SK-N-SH (cell line): ENCODE results near the gene ZNF426. TPM values are rescaled to one million over a fixed set of nuclear protein-coding genes. Genes with fewer than 3 reads are reported as not detected.
A peak's percentile ranks its signal among the peaks of the same experiment; 100 is the strongest.

Experiments used
- CTCF ChIA-PET: fragments of 300-600, 350-600 bp; formaldehyde crosslinking; extraction: SDS; loops from one replicate; lab custom pipeline; 2021; lab: Yijun Ruan, JAX
- POLR2A ChIA-PET: fragments of 350-600 bp; sonication (Branson Sonifier 250); formaldehyde crosslinking; extraction: SDS; loops from one replicate; lab custom pipeline; 2020; ENCODE audit warnings: antibody characterized with exemption, inconsistent platforms; lab: Yijun Ruan, JAX
- DNase-seq: peaks from one replicate; pipeline ENCODE4 v3.0.0; 2012
- H2AFZ ChIP-seq: fragments of 200-600 bp; sonication (generic); 2 replicates; pipeline ENCODE4 v1.8.1; 2016; ENCODE audit warnings: antibody characterized with exemption, mild to moderate bottlenecking, low read depth
- H3F3A ChIP-seq: fragments of 200-600 bp; sonication (generic); replicated peaks from 2 replicates; pipeline ENCODE3; 2016; ENCODE audit warnings: antibody characterized with exemption, mild to moderate bottlenecking; ENCODE audit not compliant: insufficient read depth
- H3K27ac ChIP-seq, 2 experiments: fragments of 200-500 bp in 1 of 2; fragments of 200-600 bp in 1 of 2; sonication (Bioruptor generic) in 1 of 2; sonication (generic), shearing (Covaris generic) in 1 of 2; 2 replicates each; pipeline versions ENCODE4 v1.5.1 to v1.6.1; 2014 to 2016; ENCODE audit warnings: low read depth in 2 of 2, inconsistent platforms in 1 of 2, low read length in 1 of 2, mild to moderate bottlenecking in 1 of 2, mixed read lengths in 1 of 2
- H3K27me3 ChIP-seq: fragments of 200-600 bp; sonication (generic), shearing (Covaris generic); 2 replicates; pipeline ENCODE4 v1.6.1; 2016; ENCODE audit warnings: mixed run types; ENCODE audit not compliant: insufficient read depth
- H3K36me3 ChIP-seq, 2 experiments: fragments of 200-500 bp in 1 of 2; fragments of 200-600 bp in 1 of 2; sonication (Bioruptor generic) in 1 of 2; sonication (generic) in 1 of 2; replicated peaks in 1 of 2; 2 replicates each; pipeline versions ENCODE3 to v1.5.1; 2014 to 2016; ENCODE audit warnings: low read length in 1 of 2, mild to moderate bottlenecking in 1 of 2; ENCODE audit not compliant: insufficient read depth in 2 of 2, control insufficient read depth in 1 of 2
- H3K4me1 ChIP-seq, 2 experiments: fragments of 200-500 bp in 1 of 2; fragments of 200-600 bp in 1 of 2; sonication (Bioruptor generic) in 1 of 2; sonication (generic), shearing (Covaris generic) in 1 of 2; 2 replicates each; pipeline versions ENCODE4 v1.5.1 to v1.6.1; 2014 to 2016; ENCODE audit warnings: low read depth in 1 of 2, low read length in 1 of 2, mixed run types in 1 of 2; ENCODE audit not compliant: insufficient read depth in 2 of 2, control insufficient read depth in 1 of 2
- H3K4me2 ChIP-seq: fragments of 200-600 bp; sonication (generic), shearing (Covaris generic); 2 replicates; pipeline ENCODE4 v1.6.1; 2017; ENCODE audit warnings: mixed run types
- H3K4me3 ChIP-seq, 2 experiments: fragments of 200-500 bp in 1 of 2; fragments of 200-600 bp in 1 of 2; sonication (Bioruptor generic) in 1 of 2; sonication (generic), shearing (Covaris generic) in 1 of 2; 2 replicates each; pipeline versions ENCODE4 v1.5.1 to v1.8.1; 2014 to 2016; ENCODE audit warnings: low read depth in 2 of 2, inconsistent platforms in 1 of 2, low read length in 1 of 2, mild to moderate bottlenecking in 1 of 2, mixed read lengths in 1 of 2, moderate library complexity in 1 of 2
- H3K79me2 ChIP-seq: fragments of 200-600 bp; sonication (generic); 2 replicates; pipeline ENCODE4 v1.8.1; 2017; ENCODE audit warnings: mild to moderate bottlenecking; ENCODE audit not compliant: insufficient read depth
- H3K9ac ChIP-seq: fragments of 200-600 bp; sonication (generic); 2 replicates; pipeline ENCODE4 v1.6.1; 2017; ENCODE audit warnings: mixed run types
- H3K9me2 ChIP-seq: fragments of 200-600 bp; sonication (generic); 2 replicates; pipeline ENCODE4 v1.6.1; 2017; ENCODE audit warnings: mixed run types
- H3K9me3 ChIP-seq: fragments of 200-600 bp; sonication (generic); 2 replicates; pipeline ENCODE4 v1.6.1; 2017; ENCODE audit warnings: mixed run types, mild to moderate bottlenecking, moderate library complexity
- H4K20me1 ChIP-seq: fragments of 200-600 bp; sonication (generic); 2 replicates; pipeline ENCODE4 v1.6.1; 2017; ENCODE audit warnings: mild to moderate bottlenecking, mixed run types; ENCODE audit not compliant: insufficient read depth
- EZH2phosphoT487 ChIP-seq: fragments of 200-600 bp; sonication (generic); IDR thresholded peaks from 2 replicates; pipeline ENCODE4 v1.6.1; 2017; ENCODE audit warnings: low read depth, mixed run types, mild to moderate bottlenecking, antibody characterized with exemption, moderate library complexity, borderline replicate concordance
- FOSL2 ChIP-seq: IDR thresholded peaks from 2 replicates; pipeline ENCODE4 v1.4.0; 2012; ENCODE audit warnings: low read depth, mild to moderate bottlenecking, moderate library complexity, borderline replicate concordance
- FOXJ3 ChIP-seq: sonication (generic); formaldehyde crosslinking; IDR thresholded peaks from 2 replicates; pipeline ENCODE4 v1.5.1; 2020; ENCODE audit warnings: mild to moderate bottlenecking, missing genetic modification reagents
- JUND ChIP-seq: IDR thresholded peaks from 2 replicates; pipeline ENCODE4 v1.4.0; 2012
- MAX ChIP-seq: IDR thresholded peaks from 2 replicates; pipeline ENCODE4 v1.4.0; 2012; ENCODE audit warnings: low read depth
- MEF2A ChIP-seq: IDR thresholded peaks from 2 replicates; pipeline ENCODE4 v1.4.0; 2012; ENCODE audit warnings: low read depth, borderline replicate concordance
- RCOR1 ChIP-seq: fragments of 150-350 bp; IDR thresholded peaks from 2 replicates; pipeline ENCODE4 v1.6.1; 2017; ENCODE audit warnings: antibody characterized with exemption, low read length
- RXRA ChIP-seq: IDR thresholded peaks from 2 replicates; pipeline ENCODE4 v1.4.0; 2012; ENCODE audit warnings: low read depth, mild to moderate bottlenecking, borderline replicate concordance
- SMC3 ChIP-seq: IDR thresholded peaks from 2 replicates; pipeline ENCODE4 v1.6.1; 2012; ENCODE audit warnings: low read depth, low read length, improper control_type of control experiment
- TCF12 ChIP-seq: IDR thresholded peaks from 2 replicates; pipeline ENCODE4 v1.4.0; 2012
- TEAD4 ChIP-seq: IDR thresholded peaks from 2 replicates; pipeline ENCODE4 v1.4.0; 2012; ENCODE audit warnings: mild to moderate bottlenecking, borderline replicate concordance; ENCODE audit not compliant: insufficient read depth
- ZBTB33 ChIP-seq: IDR thresholded peaks from 2 replicates; pipeline ENCODE4 v1.4.0; 2012; ENCODE audit warnings: low read depth, borderline replicate concordance
- WGBS: methylation state at CpG from one replicate; pipeline ENCODE4 v1.1.6; 2017; ENCODE audit warnings: low lambda C conversion rate; 5-methylcytosine and 5-hydroxymethylcytosine counted together
- polyA plus RNA-seq, 3 experiments: library from polyadenylated mRNA; depleted of rRNA; stranded (reverse); fragments of >200 nt; gene quantifications; 2 replicates each; pipeline ENCODE4 v1.2.3, GENCODE V29; 2012

Gene ZNF426
- polyA plus RNA-seq, 1 of the 3 experiments (the other 2 are of a cell fraction): 2.4 TPM

GRCh38 chr19:9566729-9567128 lies 28.3 kb upstream of the ZNF426 start:
- 100% methylated on average over 1 of the region's 1 CpG for WGBS

GRCh38 chr19:9565900-9566705 lies 27.7 kb upstream of the ZNF426 start:
- Histone ChIP-seq H3K9me3 (peaks cover 63% of the 10 kb centered on the region), H3K4me2 (no peak overlapping the region), H4K20me1 (no peaks in the 10 kb centered on the region), H3K4me1 (no peaks in the 10 kb centered on the region), H3F3A (peaks cover 7% of the 10 kb centered on the region), H3K9ac (no peak overlapping the region), H3K79me2 (peaks cover 60% of the 10 kb centered on the region), H2AFZ (no peak overlapping the region), H3K27me3 (no peaks in the 10 kb centered on the region), H3K36me3 (peaks cover 61 to 90% of the 10 kb centered on the region in 2 experiments), H3K4me3 (peak overlapping the region in 1 of 2 experiments; percentile 18; a peak in 1 of 4 replicates), H3K27ac (no peak overlapping the region), H3K9me2 (no peaks in the 10 kb centered on the region)
- DNase-seq: no peak
- TF ChIP-seq RXRA (no peak), ZBTB33 (no peak), TEAD4 (no peak), RCOR1 (no peak), FOXJ3 (no peak), MEF2A (no peak), EZH2phosphoT487 (no peak)
- WGBS: 95% methylated on average over 9 of the region's 9 CpGs
- ChIA-PET CTCF (no interaction called here), POLR2A (no interaction called here)

More at GRCh38 chr19:9566729-9567128, 28.3 kb upstream of the ZNF426 start:
- peaks cover 64% of the 10 kb centered on the region for H3K79me2 ChIP-seq
- H3K36me3 ChIP-seq: peaks cover 60 to 90% of the 10 kb centered on the region in 2 experiments
- H4K20me1 ChIP-seq: no peaks in the 10 kb centered on the region
- no peak for DNase-seq
- no peaks in the 10 kb centered on the region for H3K4me1 ChIP-seq
- H3K9me2 ChIP-seq: no peaks in the 10 kb centered on the region
- peaks cover 7% of the 10 kb centered on the region for H3F3A ChIP-seq
- H3K27ac ChIP-seq: no peak overlapping the region
- POLR2A ChIA-PET: no interaction called here
- peaks cover 62% of the 10 kb centered on the region for H3K9me3 ChIP-seq
- TF ChIP-seq MAX: no peak
- no peak for TF ChIP-seq TCF12
- no peak for TF ChIP-seq FOSL2
- TF ChIP-seq EZH2phosphoT487: no peak
- TF ChIP-seq JUND: no peak
- TF ChIP-seq ZBTB33: no peak
- no peak for TF ChIP-seq SMC3
- CTCF ChIA-PET: interaction anchor here (1.3 kb wide), 1 partner anchor 10 kb away, joined by 3 read pairs; no protein-coding TSS in a partner anchor
- no peak overlapping the region for H3K9ac ChIP-seq
- H2AFZ ChIP-seq: no peak overlapping the region
- H3K4me3 ChIP-seq: peak overlapping the region in 1 of 2 experiments; percentile 18; a peak in 1 of 4 replicates
- H3K4me2 ChIP-seq: no peak overlapping the region
- no peaks in the 10 kb centered on the region for H3K27me3 ChIP-seq
